GM18498 (cell line): ENCODE data around the gene REEP6.

Source experiments
- ATAC-seq: cut with Tn5 transposase; IDR thresholded peaks from one replicate; pipeline ENCODE4 v1.9.1; 2021; ENCODE audit warnings: mild to moderate bottlenecking, moderate library complexity; ENCODE audit not compliant: unreplicated experiment

The REEP6 gene

DNA sequence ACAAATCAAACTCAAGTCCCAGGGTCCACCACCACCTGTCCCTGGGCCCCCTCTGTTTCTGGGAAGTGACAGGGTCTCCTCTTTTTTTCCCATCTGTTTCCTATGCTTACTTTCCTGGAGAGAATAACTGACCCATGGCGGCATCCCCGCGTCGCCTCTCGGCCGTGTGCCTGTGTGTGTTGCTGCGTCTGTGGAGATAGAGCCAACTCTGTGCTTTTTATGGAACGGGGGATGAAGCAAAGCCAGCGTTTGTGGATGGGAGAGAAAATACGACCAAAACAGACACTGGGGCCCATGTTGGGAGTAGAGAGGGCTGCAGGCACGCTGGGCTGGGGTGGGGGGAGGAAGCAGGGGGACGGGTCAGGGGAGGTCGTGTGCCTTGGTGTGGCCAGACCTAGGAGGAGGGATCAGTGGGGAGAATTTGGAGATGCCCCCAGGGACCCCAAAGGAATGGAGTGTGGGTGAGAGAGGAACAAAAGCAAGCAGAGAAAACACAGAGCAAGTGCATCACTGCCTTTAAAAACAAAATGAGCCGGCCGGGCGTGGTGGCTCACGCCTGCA, 49.5 kb downstream of the REEP6 start:
- ATAC-seq: no peak
